Thymus (tissue), 11 donors: ENCODE data around the gene PTTG1IP2. TPM values are rescaled to one million over a fixed set of nuclear protein-coding genes. Genes with fewer than 3 reads are reported as not detected.

Experiments
- DNase-seq, 9 donors: peaks; one replicate each; pipeline ENCODE4 v3.0.0-alpha.2; 2013; ENCODE audit warnings: low spot score in 9 of 9, low read depth in 6 of 9, missing footprints in 1 of 9
- H3K27ac ChIP-seq, 2 donors: one replicate each; pipeline ENCODE4 v1.5.1; 2013; ENCODE audit warnings: control low read depth in 1 of 2, low read depth in 1 of 2, low read length in 1 of 2, mild to moderate bottlenecking in 1 of 2, moderate library complexity in 1 of 2
- H3K27me3 ChIP-seq, 2 donors: one replicate each; pipeline ENCODE4 v1.5.1; 2013; ENCODE audit warnings: low read length in 1 of 2; ENCODE audit not compliant: control insufficient read depth in 2 of 2, insufficient read depth in 1 of 2
- H3K36me3 ChIP-seq, 2 donors: one replicate each; pipeline ENCODE4 v1.5.1; 2013; ENCODE audit warnings: low read length in 1 of 2, mild to moderate bottlenecking in 1 of 2, moderate library complexity in 1 of 2; ENCODE audit not compliant: control insufficient read depth in 2 of 2, insufficient read depth in 2 of 2
- H3K4me1 ChIP-seq, 2 donors: one replicate each; pipeline ENCODE4 v1.5.1; 2013; ENCODE audit warnings: low read length in 2 of 2; ENCODE audit not compliant: control insufficient read depth in 2 of 2, insufficient read depth in 2 of 2
- H3K4me3 ChIP-seq, 2 donors: one replicate each; pipeline ENCODE4 v1.5.1; 2013; ENCODE audit warnings: low read length in 2 of 2, control low read depth in 1 of 2, mild to moderate bottlenecking in 1 of 2
- H3K9me3 ChIP-seq, 2 donors: one replicate each; pipeline ENCODE4 v1.5.1; 2013; ENCODE audit warnings: low read length in 1 of 2, mild to moderate bottlenecking in 1 of 2; ENCODE audit not compliant: control insufficient read depth in 2 of 2, insufficient read depth in 1 of 2
- WGBS: extraction: QIAGEN DNeasy Blood & Tissue Kit; methylation state at CpG from one replicate; pipeline ENCODE4 v1.1.7; 2013; 5-methylcytosine and 5-hydroxymethylcytosine counted together
- polyA plus RNA-seq: library from polyadenylated mRNA; stranded (reverse); fragments of 200-250 nt; gene quantifications from one replicate; pipeline ENCODE4 v1.2.3, GENCODE V29; 2013
- total RNA-seq: library from RNA; stranded (reverse); fragments of 120-200 nt; gene quantifications from one replicate; pipeline ENCODE4 v1.2.4, GENCODE V29; 2013
- donor health status: healthy.

Gene PTTG1IP2
- total and polyA plus RNA-seq, 2 donors, result not detected

- Histone ChIP-seq H3K4me1 (no peaks in the 10 kb centered on the region), H3K27ac (no peak overlapping the region), H3K36me3 (no peaks in the 10 kb centered on the region), H3K27me3 (no peaks in the 10 kb centered on the region), H3K9me3 (no peaks in the 10 kb centered on the region), H3K4me3 (no peak overlapping the region)
- WGBS, result 86% methylated on average over 7 of the region's 7 CpGs
- DNase-seq, result no peak
Observed at GRCh38 chr7:90532231-90532929, 62.9 kb downstream of the PTTG1IP2 start.

DNA sequence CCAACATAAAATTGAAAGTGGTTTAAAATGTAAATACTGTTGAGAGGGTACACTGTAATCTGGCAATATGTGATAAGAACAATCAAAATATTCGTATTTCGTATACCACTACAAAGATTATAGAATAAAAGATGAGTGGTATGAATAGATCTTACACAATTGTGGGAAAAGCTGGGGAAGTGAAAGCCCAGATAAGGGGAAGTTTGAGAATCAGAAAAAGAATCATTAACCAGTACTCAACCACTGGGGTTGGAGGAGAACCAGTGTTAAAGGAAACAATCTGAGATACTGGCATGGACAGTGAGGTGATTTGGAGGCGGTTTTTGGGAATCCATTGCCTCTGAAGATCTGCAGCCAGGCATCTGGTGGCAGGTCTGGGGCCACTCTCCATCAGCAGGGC, 67.0 kb downstream of the PTTG1IP2 start:
- Histone ChIP-seq H3K4me1 (no peaks in the 10 kb centered on the region), H3K27me3 (no peaks in the 10 kb centered on the region), H3K4me3 (no peak overlapping the region), H3K9me3 (no peaks in the 10 kb centered on the region), H3K27ac (no peak overlapping the region), H3K36me3 (no peaks in the 10 kb centered on the region)
- WGBS, result 87% methylated on average over 3 of the region's 3 CpGs
- no peak for DNase-seq

DNA sequence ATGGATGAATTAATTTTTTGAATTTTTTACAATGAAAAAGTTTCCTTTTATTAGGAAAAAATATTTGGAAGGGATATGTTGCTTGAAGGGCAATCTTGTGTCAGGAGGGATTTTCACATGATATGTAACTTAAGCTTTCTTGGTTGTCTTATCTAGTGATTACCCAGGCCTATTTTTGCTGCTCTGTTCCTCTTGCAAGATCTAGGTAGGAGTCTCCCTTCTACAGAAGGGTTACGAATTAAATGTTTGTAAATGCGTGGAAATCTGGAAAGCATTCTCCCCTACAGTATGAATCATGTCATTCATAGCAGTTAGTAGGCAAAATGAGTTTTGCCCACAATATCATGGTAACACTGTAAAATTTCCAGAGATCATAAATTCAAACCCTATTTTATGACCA, 69.0 kb downstream of the PTTG1IP2 start:
- H3K27ac ChIP-seq, result no peak overlapping the region
- no peaks in the 10 kb centered on the region for H3K27me3 ChIP-seq
- no peak overlapping the region for H3K4me3 ChIP-seq
- no peaks in the 10 kb centered on the region for H3K9me3 ChIP-seq
- no peak for DNase-seq
- H3K4me1 ChIP-seq, result no peaks in the 10 kb centered on the region
- H3K36me3 ChIP-seq, result no peaks in the 10 kb centered on the region
- 94% methylated on average over 2 of the region's 2 CpGs for WGBS

GRCh38 chr7:90540406-90540805, 71.0 kb downstream of the PTTG1IP2 start:
- no peaks in the 10 kb centered on the region for H3K9me3 ChIP-seq
- H3K4me1 ChIP-seq, result no peaks in the 10 kb centered on the region
- WGBS, result 72% methylated on average over 1 of the region's 1 CpG
- no peak overlapping the region for H3K4me3 ChIP-seq
- H3K27ac ChIP-seq, result no peak overlapping the region
- no peaks in the 10 kb centered on the region for H3K27me3 ChIP-seq
- DNase-seq, result no peak
- no peaks in the 10 kb centered on the region for H3K36me3 ChIP-seq

- Histone ChIP-seq H3K9me3 (no peaks in the 10 kb centered on the region), H3K4me3 (no peak overlapping the region), H3K4me1 (no peaks in the 10 kb centered on the region), H3K36me3 (no peaks in the 10 kb centered on the region), H3K27me3 (no peaks in the 10 kb centered on the region), H3K27ac (no peak overlapping the region)
- DNase-seq, result no peak
- WGBS, result 83% methylated on average over 4 of the region's 4 CpGs
Observed at GRCh38 chr7:90551036-90551435, 81.6 kb downstream of the PTTG1IP2 start.

DNA sequence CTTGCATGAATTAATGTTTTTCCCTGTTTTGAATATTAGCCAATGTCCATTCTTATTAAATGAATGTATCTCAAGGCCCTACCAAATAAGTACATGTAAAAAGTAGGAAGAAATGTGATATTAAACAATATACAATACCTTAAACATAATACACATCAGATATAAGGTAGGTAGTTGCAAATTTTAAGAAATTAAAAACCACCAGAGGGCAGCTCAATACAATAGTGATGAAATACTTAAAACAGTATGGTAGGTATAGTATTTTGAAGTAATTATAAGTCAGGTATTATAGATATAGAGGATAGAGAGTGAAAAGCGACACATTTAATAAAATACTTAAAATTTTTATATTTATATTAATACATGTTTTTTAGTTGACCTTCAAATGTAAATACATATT, 83.1 kb downstream of the PTTG1IP2 start:
- no peak for DNase-seq
- H3K36me3 ChIP-seq, result no peaks in the 10 kb centered on the region
- WGBS, result 98% methylated on average over 1 of the region's 1 CpG
- no peaks in the 10 kb centered on the region for H3K4me1 ChIP-seq
- H3K27ac ChIP-seq, result no peak overlapping the region
- no peaks in the 10 kb centered on the region for H3K27me3 ChIP-seq
- H3K9me3 ChIP-seq, result no peaks in the 10 kb centered on the region
- H3K4me3 ChIP-seq, result no peak overlapping the region

DNA sequence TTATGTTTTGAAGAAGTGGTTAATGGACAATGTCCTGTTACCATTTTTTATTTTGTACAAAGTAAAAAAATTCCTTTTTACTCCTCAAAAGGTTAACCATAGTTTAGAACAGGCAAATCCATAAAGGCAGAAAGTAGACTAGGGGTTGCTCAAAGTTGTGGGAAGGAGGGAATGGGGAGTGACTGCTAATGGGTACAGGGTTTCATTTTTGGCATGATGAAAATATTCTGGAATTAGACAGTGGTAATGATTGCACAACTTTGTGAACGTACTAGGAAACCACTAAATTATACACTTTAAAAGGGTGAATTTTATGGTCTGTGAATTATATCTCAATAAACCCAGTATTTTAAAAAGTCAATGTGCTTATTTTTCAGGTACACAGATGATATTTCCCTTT, 91.3 kb downstream of the PTTG1IP2 start:
- Histone ChIP-seq H3K27me3 (no peaks in the 10 kb centered on the region), H3K9me3 (no peaks in the 10 kb centered on the region), H3K4me3 (no peak overlapping the region), H3K36me3 (no peaks in the 10 kb centered on the region), H3K27ac (no peak overlapping the region), H3K4me1 (no peaks in the 10 kb centered on the region)
- no peak for DNase-seq
- 45% methylated on average over 1 of the region's 1 CpG for WGBS

Other genes starting within 250 kb of the PTTG1IP2 start
- 0.47 TPM for gene CFAP69, start 224.5 kb upstream of the PTTG1IP2 start, total RNA-seq
- gene CFAP69, start 224.5 kb upstream of the PTTG1IP2 start, polyA plus RNA-seq, result 3.8 TPM
- not detected for gene FAM237B, start 148.3 kb upstream of the PTTG1IP2 start, total RNA-seq
- not detected for gene FAM237B, start 148.3 kb upstream of the PTTG1IP2 start, polyA plus RNA-seq
- gene GTPBP10, start 122.9 kb upstream of the PTTG1IP2 start, total RNA-seq, result 27.4 TPM
- gene GTPBP10, start 122.9 kb upstream of the PTTG1IP2 start, polyA plus RNA-seq, result 38.6 TPM
- 8.1 TPM for gene CLDN12, start 66.2 kb upstream of the PTTG1IP2 start, total RNA-seq
- 12.7 TPM for gene CLDN12, start 66.2 kb upstream of the PTTG1IP2 start, polyA plus RNA-seq
- gene CDK14, start 126.7 kb downstream of the PTTG1IP2 start, total RNA-seq, result 9.0 TPM
- 7.6 TPM for gene CDK14, start 126.7 kb downstream of the PTTG1IP2 start, polyA plus RNA-seq